HG03045 (cell line): Measurements from ENCODE around the gene LATS2.

ENCODE experiments used
- ATAC-seq: cut with Tn5 transposase; IDR thresholded peaks from one replicate; pipeline ENCODE4 v1.9.1; 2021; ENCODE audit warnings: mild to moderate bottlenecking, moderate library complexity; ENCODE audit not compliant: unreplicated experiment

The LATS2 gene

GRCh38 chr13:20994441-20994821, 67.0 kb downstream of the LATS2 start:
- no peak for ATAC-seq

DNA sequence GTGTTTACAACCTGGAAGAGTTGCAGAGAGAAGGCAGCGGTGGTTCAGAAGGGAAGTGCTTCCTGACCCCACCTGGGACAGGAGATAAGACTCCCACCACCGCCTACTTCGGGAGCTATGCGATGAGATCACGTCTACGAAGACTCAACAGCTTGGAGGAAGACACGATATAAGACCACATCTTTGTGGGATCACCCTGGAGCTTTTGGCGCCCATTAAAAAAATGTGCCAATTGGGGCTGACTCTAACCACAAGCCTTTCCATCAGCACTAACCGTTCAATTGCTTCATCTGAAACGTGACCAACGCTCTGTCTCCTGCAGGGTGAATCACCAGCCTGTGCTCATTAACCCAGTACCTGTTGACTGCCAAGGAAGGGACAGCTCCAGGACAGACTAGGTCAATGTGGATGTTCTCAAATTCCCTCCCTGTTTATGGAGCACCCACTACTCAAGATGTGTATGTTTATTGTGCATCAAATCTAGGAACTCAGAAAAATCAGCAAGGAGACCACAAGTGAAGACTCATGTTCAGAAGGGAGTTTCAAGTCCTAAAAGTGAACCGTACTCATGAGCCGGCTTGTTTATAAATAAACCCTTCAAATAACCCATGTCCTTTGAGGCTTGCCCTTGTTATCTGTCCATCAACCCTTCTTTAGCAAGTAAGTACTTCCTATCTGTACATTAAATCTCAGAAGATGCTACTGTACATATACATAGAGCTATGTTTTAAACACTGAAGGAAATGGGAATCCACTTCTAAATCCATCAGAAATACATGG, 67.5 kb downstream of the LATS2 start:
- ATAC-seq = no peak

DNA sequence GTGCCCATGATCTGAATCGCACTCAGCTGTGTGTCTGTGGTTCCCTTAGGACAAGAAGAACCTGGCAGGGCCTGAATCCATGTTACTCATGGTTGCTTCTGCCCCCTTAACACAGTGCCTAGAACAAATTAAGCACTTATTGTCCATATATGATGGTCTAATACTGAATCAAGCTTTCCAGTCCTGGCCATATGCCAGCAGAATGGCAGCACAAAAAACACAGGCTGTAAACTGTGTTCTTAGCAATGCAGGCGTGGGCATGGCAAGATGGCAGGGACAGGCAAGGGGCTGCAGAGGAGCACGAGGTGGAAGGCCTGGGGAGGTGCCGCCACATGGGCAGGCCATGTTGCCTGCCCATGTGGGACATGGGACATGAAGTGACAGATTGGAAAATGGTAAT, 68.2 kb downstream of the LATS2 start:
- no peak for ATAC-seq

GRCh38 chr13:20991741-20992520, 69.5 kb downstream of the LATS2 start:
- no peak for ATAC-seq

DNA sequence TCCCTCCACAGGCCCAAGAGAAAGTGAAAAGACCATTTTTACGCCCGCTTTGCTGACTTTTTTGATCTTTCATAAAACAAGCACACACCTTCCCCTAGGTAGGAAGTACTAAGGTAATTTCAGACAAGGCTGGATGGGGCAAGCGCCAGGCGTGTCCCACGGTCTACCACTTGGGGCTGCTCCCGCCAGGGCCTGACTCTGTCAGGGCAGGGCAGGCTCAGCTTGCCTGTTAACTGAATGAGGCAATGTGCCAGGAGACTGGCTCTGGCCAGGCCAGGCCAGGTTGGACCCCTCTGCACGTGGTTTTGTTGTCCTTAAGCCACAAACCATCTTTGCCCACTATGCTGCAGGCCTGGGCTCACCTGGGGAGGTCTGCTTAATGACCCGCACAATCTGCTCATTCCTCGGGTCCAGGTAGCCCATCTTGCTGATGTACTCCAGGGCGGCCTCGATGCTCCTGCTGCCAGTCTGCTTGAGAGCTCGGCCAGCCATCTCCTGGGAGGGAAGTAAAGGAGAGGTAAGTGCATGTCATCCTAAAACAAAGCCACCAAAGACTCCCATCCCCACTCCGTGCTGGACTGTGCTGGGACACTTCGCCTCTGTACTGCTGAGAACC, 70.4 kb downstream of the LATS2 start:
- ATAC-seq = no peak

- no peak for ATAC-seq
These were observed 71.6 kb downstream of the LATS2 start for GRCh38 chr13:20989656-20990321.

DNA sequence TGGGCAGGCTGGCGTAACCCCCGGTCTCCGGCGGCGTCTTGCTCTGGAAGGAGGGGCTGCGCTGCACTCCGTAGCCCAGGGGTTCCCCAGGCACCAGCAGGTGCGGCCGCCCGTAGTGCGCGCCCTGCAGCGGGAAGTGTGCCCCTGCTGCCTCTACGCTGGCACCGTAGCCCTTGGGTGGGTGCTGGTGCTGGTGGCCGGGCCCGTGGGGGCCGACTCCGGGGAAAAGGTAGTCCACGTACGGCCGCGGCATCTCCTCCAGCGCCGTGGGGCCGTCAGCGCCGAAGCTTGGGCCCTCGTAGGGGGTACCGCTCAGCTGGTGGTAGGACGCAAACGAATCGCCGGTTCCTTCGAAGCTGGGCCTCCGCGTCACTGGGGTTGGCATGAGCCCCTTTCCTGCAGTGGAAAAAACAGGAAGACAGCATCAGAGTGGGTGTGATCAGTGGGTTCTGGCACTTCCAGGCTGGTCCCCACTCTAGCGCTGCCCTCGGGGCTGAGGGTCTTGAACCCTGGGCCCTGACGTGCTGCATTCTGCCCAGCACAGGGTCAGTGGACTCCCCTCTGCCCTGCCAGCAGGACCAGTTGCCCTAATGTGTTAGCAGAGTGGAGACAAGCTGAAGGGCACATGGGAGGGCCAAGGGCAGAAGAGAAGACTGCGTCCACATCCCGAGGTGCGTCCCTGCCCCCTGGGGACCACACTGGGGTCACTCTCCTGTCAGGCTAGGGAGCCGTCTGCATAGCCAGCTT, 72.3 kb downstream of the LATS2 start:
- no peak for ATAC-seq

GRCh38 chr13:20988033-20988908, 73.1 kb downstream of the LATS2 start:
- no peak for ATAC-seq

DNA sequence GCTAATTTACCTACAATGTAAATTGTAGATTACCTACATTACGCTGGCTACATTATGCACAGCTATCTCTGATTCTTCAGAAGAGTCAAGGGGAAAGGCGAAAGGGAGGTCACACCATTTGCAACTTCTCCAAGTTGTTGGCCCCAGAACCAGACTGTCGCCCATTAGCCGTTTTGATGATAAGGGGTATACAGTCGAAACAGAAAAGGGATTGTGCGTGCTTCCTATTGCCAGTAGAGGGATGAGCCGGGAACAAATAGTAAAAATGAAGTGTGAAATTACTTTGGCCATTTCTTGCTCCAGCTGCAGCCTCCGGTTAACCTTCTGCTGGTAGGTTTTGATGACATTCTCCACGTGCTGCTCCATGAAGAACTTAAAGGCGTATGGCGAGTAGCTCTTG, 73.8 kb downstream of the LATS2 start:
- no peak for ATAC-seq

- no peak for ATAC-seq
These were observed 76.5 kb downstream of the LATS2 start for GRCh38 chr13:20984879-20985278.

DNA sequence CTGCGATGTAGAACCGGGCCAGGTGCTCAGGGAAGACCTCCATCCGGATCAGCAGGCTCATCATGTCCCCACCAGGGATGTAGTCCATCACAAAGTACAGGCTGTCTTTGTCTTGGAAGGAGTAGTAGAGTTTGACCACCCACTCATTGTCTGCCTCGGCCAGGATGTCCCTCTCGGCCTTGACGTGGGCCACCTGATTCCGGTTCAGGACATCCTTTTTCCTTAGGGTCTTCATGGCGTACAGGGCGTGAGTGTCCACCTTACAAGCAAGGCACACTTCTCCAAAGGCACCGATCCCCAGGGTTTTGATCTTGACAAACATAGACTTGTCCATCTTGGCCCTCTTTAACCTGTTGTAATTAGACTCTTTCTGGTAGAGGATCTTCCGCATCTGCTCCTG, 78.0 kb downstream of the LATS2 start:
- ATAC-seq = no peak

GRCh38 chr13:20981370-20982095, 79.9 kb downstream of the LATS2 start:
- no peak for ATAC-seq

GRCh38 chr13:20980899-20981298, 80.5 kb downstream of the LATS2 start:
- ATAC-seq = no peak

DNA sequence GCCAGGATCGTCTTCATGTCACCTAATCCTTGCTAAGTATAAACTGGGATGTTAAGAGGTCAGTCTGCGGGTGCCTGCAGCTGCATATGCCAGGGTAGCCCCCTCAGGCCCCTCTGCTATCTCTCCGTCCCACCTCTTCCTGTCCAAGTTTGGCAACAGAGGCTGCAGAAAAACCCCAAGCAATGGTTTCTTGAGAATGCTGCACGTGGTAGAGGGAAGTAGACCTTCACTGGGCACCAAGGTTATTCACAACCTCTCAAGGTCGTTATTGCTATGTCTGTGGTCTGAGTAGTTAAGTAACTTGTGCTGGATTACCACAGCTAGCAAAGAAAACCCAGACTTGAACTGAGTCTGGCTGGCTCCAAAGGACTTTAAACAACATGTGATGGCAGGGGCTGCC, 81.0 kb downstream of the LATS2 start:
- no peak for ATAC-seq

GRCh38 chr13:20977394-20977793, 84.0 kb downstream of the LATS2 start:
- ATAC-seq = no peak

DNA sequence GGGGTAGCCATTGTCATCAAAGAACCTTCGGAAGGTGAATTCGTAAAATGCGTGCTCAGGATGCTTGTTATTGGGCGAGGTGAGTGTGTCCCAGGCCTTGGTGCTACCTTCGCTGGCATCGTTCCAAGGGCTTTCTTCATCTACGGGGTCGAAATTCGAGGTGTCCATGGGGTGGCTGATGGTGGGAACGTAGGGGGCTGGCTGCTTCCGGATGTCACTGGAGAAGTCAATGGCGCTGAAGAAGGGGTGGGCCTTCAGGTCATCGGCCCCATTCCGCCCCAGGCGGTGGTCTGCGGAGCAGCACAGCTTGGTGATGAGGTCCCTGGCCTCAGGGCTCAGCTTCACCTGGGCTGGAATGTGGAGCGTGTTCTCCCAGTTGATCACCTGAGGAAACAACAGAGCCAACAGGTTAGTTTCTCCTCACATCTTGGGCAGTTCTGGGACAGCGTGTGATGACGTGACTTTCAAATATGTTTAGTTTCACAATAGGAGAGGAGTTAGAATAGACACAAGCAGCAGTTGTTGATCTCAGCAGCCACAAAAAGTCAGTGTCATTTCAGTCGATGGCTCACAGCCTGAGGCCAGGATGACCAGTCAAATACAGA, 86.3 kb downstream of the LATS2 start:
- no peak for ATAC-seq

DNA sequence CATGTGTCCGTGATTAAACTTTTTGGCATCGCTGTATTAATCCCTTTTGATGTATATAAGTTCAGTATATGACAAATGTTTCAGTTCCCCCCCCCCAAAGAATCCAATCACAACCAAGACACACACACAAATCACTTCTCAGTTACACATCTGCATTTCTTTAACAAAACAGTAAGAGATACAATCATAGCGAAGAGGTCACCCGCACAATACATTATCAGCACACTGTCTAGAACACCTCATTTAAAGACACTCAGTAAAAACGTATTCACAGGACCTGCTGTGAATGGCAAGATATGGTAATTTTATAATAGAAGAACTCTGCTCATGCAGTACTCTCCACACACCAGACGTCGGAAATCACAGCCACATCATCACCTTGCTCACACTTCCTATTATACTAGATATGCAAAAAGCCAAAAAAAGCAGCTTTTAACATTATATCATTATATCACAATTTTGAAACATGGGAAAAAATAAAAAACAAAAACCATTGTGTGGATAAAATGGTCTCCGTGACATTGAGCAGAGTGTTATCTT, 87.4 kb downstream of the LATS2 start:
- no peak for ATAC-seq

GRCh38 chr13:20972731-20973130, 88.7 kb downstream of the LATS2 start:
- no peak for ATAC-seq
